Measurements from ENCODE around the gene CCDC142. TPM values are rescaled to one million over a fixed set of nuclear protein-coding genes. Genes with fewer than 3 reads are reported as not detected.
A peak's percentile ranks its signal among the peaks of the same experiment; 100 is the strongest.

CCDC142 gene
- total and polyA plus RNA-seq, 10 donors = 2.8 to 59.4 (median 26.0) TPM

GRCh38 chr2:74496997-74497776 lies 14.4 kb upstream of the CCDC142 start:
- Histone ChIP-seq H3K4me3 (peak overlapping the region in 6 of 8 donors; percentile 34 to 68 (median 51)), H3K36me3 (peaks cover under 1 to 27% (median 21%) of the 10 kb centered on the region in 6 donors), H3K27me3 (replicated peaks in 1 of 7) (peaks cover 9 to 56% (median 34%) of the 10 kb centered on the region in 7 donors), H3K27ac (no peak overlapping the region), H3K4me1 (peaks cover 24 to 42% (median 35%) of the 10 kb centered on the region in 6 donors), H3K9me3 (no peaks in the 10 kb centered on the region)
- intact Hi-C loops (cut with DNase I; ENCODE audit: low total_unique reads) = no loop called here
- peak; percentile 30 for DNase-seq
- 55 to 69% (median 62%) methylated on average over 18 to 19 of the region's 19 CpGs for WGBS, 5 donors
- TF ChIP-seq POLR2AphosphoS5 (IDR thresholded peaks at IDR 0.05) = peak in 1 of 3 donors; percentile 25
- no peak for TF ChIP-seq CTCF (IDR thresholded peaks at IDR 0.05 in 8 of 11, conservative IDR thresholded peaks at IDR 0.05 in 3 of 11)

GRCh38 chr2:74495440-74495839 lies 12.6 kb upstream of the CCDC142 start:
- intact Hi-C loops (cut with DNase I; ENCODE audit: low total_unique reads) = no loop called here
- H3K27ac ChIP-seq = no peak overlapping the region
- WGBS, 5 donors = 87 to 94% (median 93%) methylated on average over 1 of the region's 1 CpG
- no peak overlapping the region for H3K4me3 ChIP-seq
- no peak for DNase-seq
- H3K36me3 ChIP-seq = peaks cover 5 to 44% (median 38%) of the 10 kb centered on the region in 6 donors
- peaks cover 24 to 34% (median 29%) of the 10 kb centered on the region in 6 donors for H3K4me1 ChIP-seq
- H3K27me3 ChIP-seq (replicated peaks in 1 of 7) = peaks cover 9 to 38% (median 34%) of the 10 kb centered on the region in 7 donors
- no peaks in the 10 kb centered on the region for H3K9me3 ChIP-seq
- TF ChIP-seq CTCF (IDR thresholded peaks at IDR 0.05 in 8 of 11, conservative IDR thresholded peaks at IDR 0.05 in 3 of 11) = no peak
- TF ChIP-seq POLR2AphosphoS5 (IDR thresholded peaks at IDR 0.05) = no peak
- TF ChIP-seq POLR2A (IDR thresholded peaks at IDR 0.05) = no peak

- 88 to 98% (median 91%) methylated on average over 3 of the region's 3 CpGs for WGBS, 5 donors
These were observed 10.7 kb upstream of the CCDC142 start for GRCh38 chr2:74493546-74493945.

More at GRCh38 chr2:74493546-74493945, 10.7 kb upstream of the CCDC142 start:
- Histone ChIP-seq H3K9me3 (no peaks in the 10 kb centered on the region), H3K36me3 (peaks cover 5 to 63% (median 46%) of the 10 kb centered on the region in 6 donors), H3K27me3 (replicated peaks in 1 of 7) (peaks cover 0 to 19% (median 15%) of the 10 kb centered on the region in 7 donors), H3K4me1 (peaks cover 11 to 15% (median 13%) of the 10 kb centered on the region in 6 donors), H3K27ac (no peak overlapping the region), H3K4me3 (no peak overlapping the region)
- no peak for DNase-seq
- TF ChIP-seq POLR2A (IDR thresholded peaks at IDR 0.05) = no peak
- TF ChIP-seq CTCF (IDR thresholded peaks at IDR 0.05 in 8 of 11, conservative IDR thresholded peaks at IDR 0.05 in 3 of 11) = no peak
- no peak for TF ChIP-seq POLR2AphosphoS5 (IDR thresholded peaks at IDR 0.05)
- intact Hi-C loops (cut with DNase I; ENCODE audit: low total_unique reads) = no loop called here

Measured in spleen (tissue), 11 donors.